Activated CD8-positive, alpha-beta memory T cell treated with anti-CD3 and anti-CD28 coated beads, Interleukin-2, amount 50 U/mL, for 1 hour (primary cell): ENCODE data around the gene PPP3R1.

Experiments used
- DNase-seq: peaks from one replicate; pipeline ENCODE4 v3.0.0-alpha.2; 2020; ENCODE audit errors: extremely low read depth

Gene PPP3R1

GRCh38 chr2:68151037-68151436 lies 101.3 kb downstream of the PPP3R1 start:
- DNase-seq, result no peak

- no peak for DNase-seq
Observed at GRCh38 chr2:68141875-68142274, 110.5 kb downstream of the PPP3R1 start.

GRCh38 chr2:68135448-68136320 lies 116.6 kb downstream of the PPP3R1 start:
- DNase-seq, result no peak

- no peak for DNase-seq
Observed at GRCh38 chr2:68134554-68134953, 117.8 kb downstream of the PPP3R1 start.

GRCh38 chr2:68134120-68134519 lies 118.2 kb downstream of the PPP3R1 start:
- no peak for DNase-seq
